ENCODE results near the gene GALM.
"Not testable (repeated sequence)": the region's sequence is repeated elsewhere in the genome, so short reads cannot be mapped to it uniquely, and the experiment has no call there.

GRCh38 chr2:38643683-38644511 is 22.0 kb upstream of the GALM start:
- not testable (repeated sequence) for TF ChIP-seq USF2 (IDR thresholded peaks at IDR 0.05); SMC3 (IDR thresholded peaks at IDR 0.05); BHLHE40 (IDR thresholded peaks at IDR 0.05; ENCODE audit: low read depth, low read length)
- TF ChIP-seq, protein P1, sequence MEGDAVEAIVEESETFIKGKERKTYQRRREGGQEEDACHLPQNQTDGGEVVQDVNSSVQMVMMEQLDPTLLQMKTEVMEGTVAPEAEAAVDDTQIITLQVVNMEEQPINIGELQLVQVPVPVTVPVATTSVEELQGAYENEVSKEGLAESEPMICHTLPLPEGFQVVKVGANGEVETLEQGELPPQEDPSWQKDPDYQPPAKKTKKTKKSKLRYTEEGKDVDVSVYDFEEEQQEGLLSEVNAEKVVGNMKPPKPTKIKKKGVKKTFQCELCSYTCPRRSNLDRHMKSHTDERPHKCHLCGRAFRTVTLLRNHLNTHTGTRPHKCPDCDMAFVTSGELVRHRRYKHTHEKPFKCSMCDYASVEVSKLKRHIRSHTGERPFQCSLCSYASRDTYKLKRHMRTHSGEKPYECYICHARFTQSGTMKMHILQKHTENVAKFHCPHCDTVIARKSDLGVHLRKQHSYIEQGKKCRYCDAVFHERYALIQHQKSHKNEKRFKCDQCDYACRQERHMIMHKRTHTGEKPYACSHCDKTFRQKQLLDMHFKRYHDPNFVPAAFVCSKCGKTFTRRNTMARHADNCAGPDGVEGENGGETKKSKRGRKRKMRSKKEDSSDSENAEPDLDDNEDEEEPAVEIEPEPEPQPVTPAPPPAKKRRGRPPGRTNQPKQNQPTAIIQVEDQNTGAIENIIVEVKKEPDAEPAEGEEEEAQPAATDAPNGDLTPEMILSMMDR (IDR thresholded peaks at IDR 0.05): not testable (repeated sequence)
- TF ChIP-seq, protein P2, sequence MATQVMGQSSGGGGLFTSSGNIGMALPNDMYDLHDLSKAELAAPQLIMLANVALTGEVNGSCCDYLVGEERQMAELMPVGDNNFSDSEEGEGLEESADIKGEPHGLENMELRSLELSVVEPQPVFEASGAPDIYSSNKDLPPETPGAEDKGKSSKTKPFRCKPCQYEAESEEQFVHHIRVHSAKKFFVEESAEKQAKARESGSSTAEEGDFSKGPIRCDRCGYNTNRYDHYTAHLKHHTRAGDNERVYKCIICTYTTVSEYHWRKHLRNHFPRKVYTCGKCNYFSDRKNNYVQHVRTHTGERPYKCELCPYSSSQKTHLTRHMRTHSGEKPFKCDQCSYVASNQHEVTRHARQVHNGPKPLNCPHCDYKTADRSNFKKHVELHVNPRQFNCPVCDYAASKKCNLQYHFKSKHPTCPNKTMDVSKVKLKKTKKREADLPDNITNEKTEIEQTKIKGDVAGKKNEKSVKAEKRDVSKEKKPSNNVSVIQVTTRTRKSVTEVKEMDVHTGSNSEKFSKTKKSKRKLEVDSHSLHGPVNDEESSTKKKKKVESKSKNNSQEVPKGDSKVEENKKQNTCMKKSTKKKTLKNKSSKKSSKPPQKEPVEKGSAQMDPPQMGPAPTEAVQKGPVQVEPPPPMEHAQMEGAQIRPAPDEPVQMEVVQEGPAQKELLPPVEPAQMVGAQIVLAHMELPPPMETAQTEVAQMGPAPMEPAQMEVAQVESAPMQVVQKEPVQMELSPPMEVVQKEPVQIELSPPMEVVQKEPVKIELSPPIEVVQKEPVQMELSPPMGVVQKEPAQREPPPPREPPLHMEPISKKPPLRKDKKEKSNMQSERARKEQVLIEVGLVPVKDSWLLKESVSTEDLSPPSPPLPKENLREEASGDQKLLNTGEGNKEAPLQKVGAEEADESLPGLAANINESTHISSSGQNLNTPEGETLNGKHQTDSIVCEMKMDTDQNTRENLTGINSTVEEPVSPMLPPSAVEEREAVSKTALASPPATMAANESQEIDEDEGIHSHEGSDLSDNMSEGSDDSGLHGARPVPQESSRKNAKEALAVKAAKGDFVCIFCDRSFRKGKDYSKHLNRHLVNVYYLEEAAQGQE (IDR thresholded peaks at IDR 0.05): not testable (repeated sequence)
